ENCODE measurements around the gene TBCD.
"Not testable (repeated sequence)": the region's sequence is repeated elsewhere in the genome, so short reads cannot be mapped to it uniquely, and the experiment has no call there.

The TBCD gene

DNA sequence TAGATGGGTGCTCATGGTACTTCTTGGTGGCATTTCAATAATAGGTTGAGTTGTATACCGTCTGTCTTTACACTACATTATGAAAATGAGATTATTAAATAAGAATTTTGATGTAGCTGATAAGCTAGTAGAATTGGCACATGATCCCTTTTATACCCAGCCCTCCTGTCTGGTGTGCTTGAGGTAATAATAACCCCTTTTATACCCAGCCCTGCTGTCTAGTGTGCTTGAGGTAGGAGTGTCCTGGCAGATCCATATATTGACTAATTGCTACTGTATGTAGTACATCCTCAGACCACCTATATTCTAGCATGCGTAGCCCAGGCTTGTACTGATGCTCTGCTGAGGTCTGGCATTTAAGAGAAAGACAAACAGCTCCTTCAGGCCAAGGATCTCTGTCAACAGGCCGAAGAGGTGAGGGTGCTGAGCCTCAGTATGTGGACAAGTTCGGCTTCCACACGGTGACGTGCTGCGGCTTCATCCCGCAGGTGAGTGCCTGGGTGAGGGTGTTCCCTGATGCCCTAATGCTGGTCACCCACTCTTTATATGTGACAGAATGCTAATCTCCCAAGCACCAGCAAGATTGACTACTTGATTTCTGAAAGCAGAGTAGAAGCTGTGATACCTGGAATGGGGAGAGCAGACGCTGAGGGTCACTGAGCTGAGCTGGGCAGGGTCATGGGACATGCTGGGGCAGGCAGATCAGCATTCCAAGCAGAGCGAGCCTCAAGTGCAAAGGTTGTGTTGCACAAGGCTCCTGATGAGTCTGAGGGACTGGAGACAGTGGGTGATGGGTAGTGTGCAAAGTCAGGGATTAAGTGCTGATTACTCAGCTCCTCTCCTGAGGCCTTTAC is 10.7 kb upstream of the TBCD start:
- H3F3A ChIP-seq (ENCODE audit: insufficient read depth, low read length), result no peaks in the 10 kb centered on the region
- no peak overlapping the region for H3K4me3 ChIP-seq (ENCODE audit: low read length)
- H3K4me1 ChIP-seq (ENCODE audit: low read length), result no peaks in the 10 kb centered on the region
- no peak overlapping the region for H3K27ac ChIP-seq (ENCODE audit: low read length)
- H3K9me3 ChIP-seq (replicated peaks; ENCODE audit: insufficient read depth, low read length), result no peaks in the 10 kb centered on the region
- H3K9me2 ChIP-seq (replicated peaks; ENCODE audit: insufficient read depth, low read length), result no peaks in the 10 kb centered on the region
- H4K20me1 ChIP-seq (ENCODE audit: insufficient read depth, low read length), result no peaks in the 10 kb centered on the region
- no peak overlapping the region for H3K4me2 ChIP-seq (ENCODE audit: low read depth, low read length)
- H3K9ac ChIP-seq (ENCODE audit: low read length), result no peak overlapping the region
- no peak for DNase-seq
- no peaks in the 10 kb centered on the region for H3K36me3 ChIP-seq (replicated peaks; ENCODE audit: insufficient read depth, low read length)
- H2AFZ ChIP-seq (ENCODE audit: low read length), result no peak overlapping the region
- H3K27me3 ChIP-seq (replicated peaks; ENCODE audit: insufficient read depth, low read length), result no peaks in the 10 kb centered on the region
- TF ChIP-seq, protein P1, sequence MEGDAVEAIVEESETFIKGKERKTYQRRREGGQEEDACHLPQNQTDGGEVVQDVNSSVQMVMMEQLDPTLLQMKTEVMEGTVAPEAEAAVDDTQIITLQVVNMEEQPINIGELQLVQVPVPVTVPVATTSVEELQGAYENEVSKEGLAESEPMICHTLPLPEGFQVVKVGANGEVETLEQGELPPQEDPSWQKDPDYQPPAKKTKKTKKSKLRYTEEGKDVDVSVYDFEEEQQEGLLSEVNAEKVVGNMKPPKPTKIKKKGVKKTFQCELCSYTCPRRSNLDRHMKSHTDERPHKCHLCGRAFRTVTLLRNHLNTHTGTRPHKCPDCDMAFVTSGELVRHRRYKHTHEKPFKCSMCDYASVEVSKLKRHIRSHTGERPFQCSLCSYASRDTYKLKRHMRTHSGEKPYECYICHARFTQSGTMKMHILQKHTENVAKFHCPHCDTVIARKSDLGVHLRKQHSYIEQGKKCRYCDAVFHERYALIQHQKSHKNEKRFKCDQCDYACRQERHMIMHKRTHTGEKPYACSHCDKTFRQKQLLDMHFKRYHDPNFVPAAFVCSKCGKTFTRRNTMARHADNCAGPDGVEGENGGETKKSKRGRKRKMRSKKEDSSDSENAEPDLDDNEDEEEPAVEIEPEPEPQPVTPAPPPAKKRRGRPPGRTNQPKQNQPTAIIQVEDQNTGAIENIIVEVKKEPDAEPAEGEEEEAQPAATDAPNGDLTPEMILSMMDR (IDR thresholded peaks at IDR 0.05; ENCODE audit: low read length), result no peak
- TF ChIP-seq EZH2phosphoT487 (IDR thresholded peaks at IDR 0.05; ENCODE audit: low read length) (no peak), EZH2 (optimal IDR thresholded peaks at IDR 0.05; ENCODE audit: low read depth, low read length) (no peak)
- H3K79me2 ChIP-seq (ENCODE audit: low read length), result no peaks in the 10 kb centered on the region

DNA sequence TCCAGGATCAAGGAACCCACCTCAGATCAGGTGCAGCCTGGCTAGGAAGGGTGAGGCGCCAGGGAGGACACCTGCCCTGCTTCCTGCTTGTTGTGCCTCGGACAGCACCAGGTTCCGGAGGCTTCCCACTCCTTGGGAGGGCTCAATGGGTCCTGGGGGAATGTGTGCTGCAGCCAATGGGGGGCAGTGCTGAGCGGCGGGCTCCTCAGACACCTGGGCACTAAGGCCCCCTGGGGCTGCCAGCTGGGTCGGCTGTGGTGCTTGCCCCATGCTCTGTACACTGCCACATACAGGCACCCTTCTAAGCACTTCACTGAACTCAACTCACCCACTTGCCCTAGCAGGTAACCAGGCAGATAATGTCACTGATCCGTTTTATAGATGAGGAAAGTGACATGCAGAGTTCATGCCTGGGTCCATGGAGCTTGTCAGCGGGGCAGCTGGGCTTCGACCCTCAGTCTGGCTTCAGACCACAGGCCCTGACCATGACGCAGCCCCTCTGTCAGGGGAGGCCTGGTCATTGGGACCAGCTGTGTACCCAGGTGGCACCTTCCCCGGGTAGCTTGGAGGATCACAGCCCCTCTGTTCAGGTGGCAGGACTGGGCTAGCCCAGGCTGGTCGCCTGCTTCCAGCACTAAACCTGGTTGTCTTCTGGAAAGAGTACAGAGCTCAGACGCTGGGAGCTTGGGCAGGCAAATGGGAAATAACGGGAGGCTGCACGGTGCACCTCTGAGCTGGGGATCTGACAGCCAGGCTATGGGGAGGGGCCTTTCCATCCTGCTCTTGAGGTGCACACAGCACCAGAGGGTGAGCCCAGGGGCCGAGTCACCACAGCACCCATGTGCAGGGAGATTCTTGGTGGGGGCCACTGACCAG is 8.3 kb upstream of the TBCD start:
- H3K9ac ChIP-seq (ENCODE audit: low read length), result no peak overlapping the region
- H3K4me3 ChIP-seq (ENCODE audit: low read length), result no peak overlapping the region
- DNase-seq, result no peak
- no peaks in the 10 kb centered on the region for H3K4me1 ChIP-seq (ENCODE audit: low read length)
- H3F3A ChIP-seq (ENCODE audit: insufficient read depth, low read length), result 0 out of 2 replicates have a peak, but pooled peaks cover 2% of the 10 kb centered on the region
- TF ChIP-seq, protein P1 (IDR thresholded peaks at IDR 0.05; ENCODE audit: low read length), result peak; percentile 10; the same call in 1 of the 2 replicates
- TF ChIP-seq EZH2 (optimal IDR thresholded peaks at IDR 0.05; ENCODE audit: low read depth, low read length), result no peak
- no peaks in the 10 kb centered on the region for H4K20me1 ChIP-seq (ENCODE audit: insufficient read depth, low read length)
- H3K36me3 ChIP-seq (replicated peaks; ENCODE audit: insufficient read depth, low read length), result no peaks in the 10 kb centered on the region
- no peaks in the 10 kb centered on the region for H3K27me3 ChIP-seq (replicated peaks; ENCODE audit: insufficient read depth, low read length)
- H3K4me2 ChIP-seq (ENCODE audit: low read depth, low read length), result no peak overlapping the region
- no peaks in the 10 kb centered on the region for H3K79me2 ChIP-seq (ENCODE audit: low read length)
- H3K9me2 ChIP-seq (replicated peaks; ENCODE audit: insufficient read depth, low read length), result no peaks in the 10 kb centered on the region
- no peaks in the 10 kb centered on the region for H3K9me3 ChIP-seq (replicated peaks; ENCODE audit: insufficient read depth, low read length)
- no peak overlapping the region for H2AFZ ChIP-seq (ENCODE audit: low read length)
- no peak overlapping the region for H3K27ac ChIP-seq (ENCODE audit: low read length)

GRCh38 chr17:82744736-82745135 is 7.1 kb upstream of the TBCD start:
- H2AFZ ChIP-seq (ENCODE audit: low read length); DNase-seq; H3K36me3 ChIP-seq (replicated peaks; ENCODE audit: insufficient read depth, low read length); H3K4me1 ChIP-seq (ENCODE audit: low read length); H3K4me2 ChIP-seq (ENCODE audit: low read depth, low read length); H3K79me2 ChIP-seq (ENCODE audit: low read length); H3K9me2 ChIP-seq (replicated peaks; ENCODE audit: insufficient read depth, low read length); H3K27ac ChIP-seq (ENCODE audit: low read length); H3K4me3 ChIP-seq (ENCODE audit: low read length); H3K9ac ChIP-seq (ENCODE audit: low read length); H3K27me3 ChIP-seq (replicated peaks; ENCODE audit: insufficient read depth, low read length); H3F3A ChIP-seq (ENCODE audit: insufficient read depth, low read length); H3K9me3 ChIP-seq (replicated peaks; ENCODE audit: insufficient read depth, low read length); H4K20me1 ChIP-seq (ENCODE audit: insufficient read depth, low read length): not testable (repeated sequence)
